Endothelial cell of umbilical vein (primary cell): ENCODE results near the gene THY1. TPM values are rescaled to one million over a fixed set of nuclear protein-coding genes. Genes with fewer than 3 reads are reported as not detected.

ENCODE experiments used
- BruUV-seq: library from RNA; stranded (reverse); fragments of 400-500 nt; replicated peaks from 2 replicates; lab custom pipeline; 2021; lab: Mats Ljungman, UMichigan
- CTCF ChIA-PET: fragments of 300-600, 350-600 bp; sonication (Branson Sonifier 250); formaldehyde crosslinking; loops from one replicate; lab custom pipeline; 2021; ENCODE audit warnings: antibody characterized with exemption, inconsistent platforms; lab: Charles Lee
- POLR2A ChIA-PET: fragments of 300-600, 350-600 bp; sonication (Branson Sonifier 250); formaldehyde crosslinking; loops from one replicate; lab custom pipeline; 2021; ENCODE audit warnings: antibody characterized with exemption, inconsistent platforms; lab: Charles Lee
- DNase-seq: peaks from one replicate; pipeline ENCODE4 v3.0.0-alpha.2; 2011; ENCODE audit warnings: low read depth, low spot score
- FAIRE-seq: peaks from 2 replicates; lab custom pipeline; 2011; peaks lifted over from hg19 to GRCh38; lab: Jason Lieb, UNC
- H2AFZ ChIP-seq: 2 replicates; pipeline ENCODE4 v1.6.0; 2012; ENCODE audit warnings: low read depth, low read length, control low read depth, inconsistent platforms
- H3K27ac ChIP-seq: 2 replicates; pipeline ENCODE4 v1.5.1; 2011; ENCODE audit warnings: low read depth, mild to moderate bottlenecking, control low read depth, low read length, moderate library complexity; ENCODE audit not compliant: insufficient read depth
- H3K27me3 ChIP-seq, 2 experiments: 2 replicates each; pipeline versions ENCODE4 v1.6.0 to v1.6.1; 2011; ENCODE audit warnings: low read length in 2 of 2, mixed read lengths in 1 of 2; ENCODE audit not compliant: control insufficient read depth in 2 of 2, insufficient read depth in 2 of 2
- H3K36me3 ChIP-seq, 2 experiments: 2 replicates in 1 of 2; 3 replicates in 1 of 2; pipeline ENCODE4 v1.5.1; 2011; ENCODE audit warnings: low read length in 2 of 2, mild to moderate bottlenecking in 1 of 2, moderate library complexity in 1 of 2; ENCODE audit not compliant: control insufficient read depth in 2 of 2, insufficient read depth in 2 of 2; ENCODE audit errors: extremely low read depth in 1 of 2
- H3K4me1 ChIP-seq: 3 replicates; pipeline ENCODE4 v1.5.1; 2011; ENCODE audit warnings: mild to moderate bottlenecking, low read length; ENCODE audit not compliant: control insufficient read depth, insufficient read depth; ENCODE audit errors: extremely low read depth
- H3K4me2 ChIP-seq: 2 replicates; pipeline ENCODE4 v1.6.1; 2011; ENCODE audit warnings: low read length, control low read depth, mixed read lengths; ENCODE audit not compliant: insufficient read depth
- H3K4me3 ChIP-seq, 3 experiments: fragments of 200-600 bp in 1 of 3; sonication (generic), shearing (Covaris generic) in 1 of 3; replicated peaks in 1 of 3; 2 replicates each; pipeline ENCODE4 v1.5.1; 2011 to 2016; ENCODE audit warnings: control low read depth in 3 of 3, low read length in 3 of 3, mild to moderate bottlenecking in 2 of 3, inconsistent platforms in 1 of 3, low read depth in 1 of 3, moderate library complexity in 1 of 3; ENCODE audit not compliant: insufficient read depth in 1 of 3
- H3K79me2 ChIP-seq: 2 replicates; pipeline ENCODE4 v1.6.0; 2012; ENCODE audit warnings: low read length, inconsistent platforms; ENCODE audit not compliant: control insufficient read depth, insufficient read depth
- H3K9ac ChIP-seq: replicated peaks from 2 replicates; pipeline ENCODE3; 2011; ENCODE audit warnings: low read length, control low read depth; ENCODE audit not compliant: insufficient read depth; ENCODE audit errors: extremely low read depth
- H3K9me1 ChIP-seq: replicated peaks from 3 replicates; pipeline ENCODE4 v1.6.0; 2011; ENCODE audit warnings: mild to moderate bottlenecking, low read length; ENCODE audit not compliant: control insufficient read depth, insufficient read depth; ENCODE audit errors: extremely low read depth
- H3K9me3 ChIP-seq: replicated peaks from 2 replicates; pipeline ENCODE4 v1.5.1; 2012; ENCODE audit warnings: low read length, inconsistent platforms; ENCODE audit not compliant: control insufficient read depth, insufficient read depth
- H4K20me1 ChIP-seq: replicated peaks from 2 replicates; pipeline ENCODE3; 2011; ENCODE audit warnings: mild to moderate bottlenecking, low read length; ENCODE audit not compliant: control insufficient read depth, insufficient read depth; ENCODE audit errors: extremely low read depth
- EZH2 ChIP-seq: IDR thresholded peaks from 2 replicates; pipeline ENCODE4 v1.6.1; 2012; ENCODE audit warnings: borderline replicate concordance, low read depth, mild to moderate bottlenecking, moderate library complexity, low read length, inconsistent platforms; ENCODE audit not compliant: severe bottlenecking
- FOS ChIP-seq: IDR thresholded peaks from 2 replicates; pipeline ENCODE4 v1.6.1; 2011; ENCODE audit warnings: mild to moderate bottlenecking, low read length, moderate library complexity, borderline replicate concordance; ENCODE audit not compliant: insufficient read depth
- GATA2 ChIP-seq: IDR thresholded peaks from 2 replicates; pipeline ENCODE4 v1.7.0; 2011; ENCODE audit warnings: low read depth, mild to moderate bottlenecking, moderate library complexity, mixed read lengths, low read length; ENCODE audit not compliant: insufficient read length, insufficient read depth
- JUN ChIP-seq: IDR thresholded peaks from 2 replicates; pipeline ENCODE4 v1.6.1; 2011; ENCODE audit warnings: borderline replicate concordance, low read depth; ENCODE audit not compliant: insufficient read length, insufficient read depth
- MYC ChIP-seq: IDR thresholded peaks from one replicate; pipeline ENCODE4 v1.6.1; 2011; ENCODE audit warnings: mild to moderate bottlenecking, low read depth, low read length
- POLR2A ChIP-seq: IDR thresholded peaks from 2 replicates; pipeline ENCODE4 v1.6.1; 2012; ENCODE audit warnings: low read depth, mild to moderate bottlenecking, control low read depth, low read length
- POLR2AphosphoS5 ChIP-seq: IDR thresholded peaks from 2 replicates; pipeline ENCODE4 v1.6.1; 2012; ENCODE audit warnings: low read depth, mild to moderate bottlenecking, control low read depth, low read length, moderate library complexity; ENCODE audit not compliant: insufficient read depth
- dilution Hi-C: fragments of 300-500 bp; cut with MboI; formaldehyde crosslinking; loops from one replicate; pipeline ENCODE4 v1.15.0; 2019; ENCODE audit warnings: low sequenced_read_pairs; ENCODE audit not compliant: extremely low pct_ligation_motif_present
- intact Hi-C: fragments of 100-400 bp; cut with micrococcal nuclease; formaldehyde crosslinking; loops from one replicate; pipeline ENCODE4 v1.10.0; 2022
- polyA plus RNA-seq, 4 experiments: library from polyadenylated mRNA; depleted of rRNA in 3 of 4; stranded (reverse) in 3 of 4; unstranded in 1 of 4; fragments of >200 nt; gene quantifications; 2 replicates each; pipeline versions ENCODE4 v1.2.1 to v1.2.3, GENCODE V29; 2011 to 2012; ENCODE audit warnings: missing spikeins in 1 of 4
- total RNA-seq: library from RNA; stranded (reverse); gene quantifications from 2 replicates; pipeline ENCODE4 v1.2.3, GENCODE V29; 2021
- TF ChIP-seq, protein P1 (sequence below), 2 donors: IDR thresholded peaks; 1 replicate in 1 of 2; 2 replicates in 1 of 2; pipeline ENCODE4 v1.5.1; 2011; ENCODE audit warnings: low read length in 2 of 2, mild to moderate bottlenecking in 2 of 2, moderate library complexity in 2 of 2, control low read depth in 1 of 2, inconsistent platforms in 1 of 2, low read depth in 1 of 2; ENCODE audit not compliant: insufficient read depth in 1 of 2; ENCODE audit errors: extremely low read depth in 1 of 2
- TF ChIP-seq, protein P2 (sequence below): IDR thresholded peaks from 2 replicates; pipeline ENCODE4 v1.6.1; 2011; ENCODE audit not compliant: insufficient read depth, insufficient read length

THY1 gene
- total and polyA plus RNA-seq, 2 donors (not counting 3 experiments of a cell fraction or from before 2014, with no cell fraction given), result 0.75 to 1.4 TPM

DNA sequence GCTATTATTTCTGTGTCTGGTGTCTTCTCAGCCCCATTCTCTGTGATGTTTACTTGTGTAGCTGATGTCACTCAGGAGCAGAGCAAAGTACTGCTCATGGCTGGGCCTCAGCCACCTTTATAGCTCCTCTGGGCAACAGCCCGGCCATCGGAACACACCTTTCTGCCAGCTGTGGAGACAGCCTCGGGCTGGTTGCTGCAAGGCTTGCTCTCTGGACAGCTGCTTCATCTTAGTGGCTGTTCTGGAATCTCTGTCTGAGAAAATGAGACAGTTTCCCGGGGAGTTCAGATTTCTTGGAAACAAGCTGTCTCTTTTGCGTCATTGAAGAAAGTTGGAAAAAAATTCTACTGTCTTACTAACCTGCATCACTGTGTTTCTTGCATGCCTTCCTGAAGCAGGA is 20.0 kb downstream of the THY1 start:
- Histone ChIP-seq H3K27ac (no peak overlapping the region), H3K9me1 (no peaks in the 10 kb centered on the region), H3K4me3 (no peak overlapping the region), H3K4me2 (no peak overlapping the region), H4K20me1 (no peaks in the 10 kb centered on the region), H3K9ac (no peak overlapping the region), H3K79me2 (no peaks in the 10 kb centered on the region), H3K36me3 (no peaks in the 10 kb centered on the region), H3K4me1 (no peaks in the 10 kb centered on the region), H3K9me3 (no peaks in the 10 kb centered on the region), H3K27me3 (peaks cover 0 to 2% of the 10 kb centered on the region in 2 experiments), H2AFZ (no peak overlapping the region)
- intact Hi-C loops, result no loop called here
- CTCF ChIA-PET, result interaction anchor here (1.2 to 1.6 kb wide), 2 partner anchors 14 to 72 kb away, joined by 4 to 5 read pairs; no protein-coding TSS in a partner anchor
- dilution Hi-C loops, result no loop called here
- DNase-seq (no peak), FAIRE-seq (no peak)
- no TSS peak for BruUV-seq
- no peak for TF ChIP-seq FOS
- no peak for TF ChIP-seq GATA2
- TF ChIP-seq POLR2AphosphoS5, result no peak
- POLR2A ChIA-PET, result no interaction called here

DNA sequence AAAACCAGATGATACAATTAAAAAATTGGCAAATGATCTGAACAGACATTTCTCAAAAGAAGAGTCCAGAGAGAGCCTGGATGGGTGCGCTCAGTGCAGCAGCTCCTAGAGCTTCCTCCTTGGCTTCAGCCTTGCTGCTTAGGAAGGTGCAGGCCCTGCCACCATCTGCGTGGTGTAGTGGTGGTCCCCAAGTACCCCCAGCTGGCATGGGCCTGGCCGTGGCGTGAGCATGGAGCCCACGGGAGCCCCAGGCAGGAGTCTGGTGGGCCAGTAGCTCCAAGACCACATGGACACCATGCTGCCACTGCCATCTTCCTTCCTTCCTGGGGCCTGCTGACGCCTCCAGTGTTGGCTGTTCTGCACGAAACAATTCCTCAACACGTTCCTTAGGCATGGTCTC is 20.5 kb downstream of the THY1 start:
- DNase-seq (no peak), FAIRE-seq (no peak)
- ChIA-PET CTCF (interaction anchor here (1.2 to 1.6 kb wide), 2 partner anchors 13 to 72 kb away, joined by 4 to 5 read pairs; no protein-coding TSS in a partner anchor), POLR2A (no interaction called here)
- dilution Hi-C loops (no loop called here), intact Hi-C loops (no loop called here)
- no peaks in the 10 kb centered on the region for H4K20me1 ChIP-seq
- H3K27ac ChIP-seq, result no peak overlapping the region
- H3K9me3 ChIP-seq, result no peaks in the 10 kb centered on the region
- H2AFZ ChIP-seq, result no peak overlapping the region
- no peak overlapping the region for H3K4me2 ChIP-seq
- H3K79me2 ChIP-seq, result no peaks in the 10 kb centered on the region
- no peak overlapping the region for H3K9ac ChIP-seq
- no peaks in the 10 kb centered on the region for H3K9me1 ChIP-seq
- peaks cover 0 to 2% of the 10 kb centered on the region in 2 experiments for H3K27me3 ChIP-seq
- no peaks in the 10 kb centered on the region for H3K4me1 ChIP-seq
- TF ChIP-seq, protein P1, sequence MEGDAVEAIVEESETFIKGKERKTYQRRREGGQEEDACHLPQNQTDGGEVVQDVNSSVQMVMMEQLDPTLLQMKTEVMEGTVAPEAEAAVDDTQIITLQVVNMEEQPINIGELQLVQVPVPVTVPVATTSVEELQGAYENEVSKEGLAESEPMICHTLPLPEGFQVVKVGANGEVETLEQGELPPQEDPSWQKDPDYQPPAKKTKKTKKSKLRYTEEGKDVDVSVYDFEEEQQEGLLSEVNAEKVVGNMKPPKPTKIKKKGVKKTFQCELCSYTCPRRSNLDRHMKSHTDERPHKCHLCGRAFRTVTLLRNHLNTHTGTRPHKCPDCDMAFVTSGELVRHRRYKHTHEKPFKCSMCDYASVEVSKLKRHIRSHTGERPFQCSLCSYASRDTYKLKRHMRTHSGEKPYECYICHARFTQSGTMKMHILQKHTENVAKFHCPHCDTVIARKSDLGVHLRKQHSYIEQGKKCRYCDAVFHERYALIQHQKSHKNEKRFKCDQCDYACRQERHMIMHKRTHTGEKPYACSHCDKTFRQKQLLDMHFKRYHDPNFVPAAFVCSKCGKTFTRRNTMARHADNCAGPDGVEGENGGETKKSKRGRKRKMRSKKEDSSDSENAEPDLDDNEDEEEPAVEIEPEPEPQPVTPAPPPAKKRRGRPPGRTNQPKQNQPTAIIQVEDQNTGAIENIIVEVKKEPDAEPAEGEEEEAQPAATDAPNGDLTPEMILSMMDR (IDR thresholded peaks at IDR 0.05; ENCODE audit: extremely low read depth in 1 of 2, insufficient read depth in 1 of 2, low read depth in 1 of 2, low read length in 2 of 2), result no peak
- no peak for TF ChIP-seq MYC
- no peak for TF ChIP-seq GATA2
- no peak for TF ChIP-seq JUN
- no peak for TF ChIP-seq FOS
- TF ChIP-seq EZH2, result no peak
- no peak for TF ChIP-seq POLR2AphosphoS5
- TF ChIP-seq, protein P2, sequence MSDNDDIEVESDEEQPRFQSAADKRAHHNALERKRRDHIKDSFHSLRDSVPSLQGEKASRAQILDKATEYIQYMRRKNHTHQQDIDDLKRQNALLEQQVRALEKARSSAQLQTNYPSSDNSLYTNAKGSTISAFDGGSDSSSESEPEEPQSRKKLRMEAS, result no peak
- TF ChIP-seq POLR2A, result no peak
- no peak overlapping the region for H3K4me3 ChIP-seq
- no TSS peak for BruUV-seq
- H3K36me3 ChIP-seq, result no peaks in the 10 kb centered on the region
